SK-N-DZ (cell line): ENCODE results near the gene CREB5.

Experiments
- DNase-seq: peaks from one replicate; pipeline ENCODE4 v3.0.0-alpha.2; 2015; ENCODE audit warnings: low spot score

Gene CREB5

GRCh38 chr7:28643188-28643569 is 230.9 kb downstream of the CREB5 start:
- DNase-seq = no peak

- DNase-seq = no peak
These were observed 231.4 kb downstream of the CREB5 start for GRCh38 chr7:28643584-28644340.

GRCh38 chr7:28645866-28646265 is 233.5 kb downstream of the CREB5 start:
- DNase-seq = no peak

- DNase-seq = no peak
These were observed 234.2 kb downstream of the CREB5 start for GRCh38 chr7:28646376-28647075.

GRCh38 chr7:28647076-28647421 is 234.7 kb downstream of the CREB5 start:
- DNase-seq = no peak

DNA sequence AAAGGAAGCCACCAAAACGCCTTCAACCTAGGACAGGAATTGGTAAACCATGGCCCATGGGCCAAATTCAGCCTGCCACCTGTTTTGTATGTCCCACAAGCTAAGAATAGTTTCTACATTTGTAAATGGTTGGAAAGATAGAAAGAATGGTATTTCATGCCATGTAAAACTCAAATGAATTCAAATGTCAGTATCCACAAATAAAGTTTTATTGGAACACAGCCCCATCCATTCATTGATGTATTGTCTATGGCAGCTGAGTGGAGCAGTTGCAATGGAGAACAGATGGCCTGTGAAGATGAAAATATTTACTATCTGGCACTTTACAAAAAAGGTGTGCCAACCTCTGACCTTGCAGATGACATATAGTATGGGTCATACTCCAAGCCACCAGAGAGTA is 236.9 kb downstream of the CREB5 start:
- DNase-seq = no peak

DNA sequence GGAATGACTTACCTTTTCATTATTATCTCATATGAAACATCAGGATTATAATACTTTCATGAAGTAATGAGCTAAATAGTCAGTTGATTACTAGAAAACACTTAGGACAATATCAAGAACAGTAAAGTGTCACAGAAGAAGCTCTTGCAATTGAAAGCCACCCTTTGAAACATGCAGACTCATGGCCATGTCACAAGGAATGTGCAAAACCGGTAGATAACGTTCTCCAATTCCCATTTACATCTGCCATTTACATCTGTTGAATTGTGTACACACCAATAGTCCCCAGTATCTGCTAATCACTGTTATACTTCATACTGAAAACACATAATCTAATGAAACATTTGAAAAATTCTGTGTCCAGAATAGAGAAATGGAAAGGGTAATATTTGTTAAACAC is 237.5 kb downstream of the CREB5 start:
- DNase-seq = no peak

DNA sequence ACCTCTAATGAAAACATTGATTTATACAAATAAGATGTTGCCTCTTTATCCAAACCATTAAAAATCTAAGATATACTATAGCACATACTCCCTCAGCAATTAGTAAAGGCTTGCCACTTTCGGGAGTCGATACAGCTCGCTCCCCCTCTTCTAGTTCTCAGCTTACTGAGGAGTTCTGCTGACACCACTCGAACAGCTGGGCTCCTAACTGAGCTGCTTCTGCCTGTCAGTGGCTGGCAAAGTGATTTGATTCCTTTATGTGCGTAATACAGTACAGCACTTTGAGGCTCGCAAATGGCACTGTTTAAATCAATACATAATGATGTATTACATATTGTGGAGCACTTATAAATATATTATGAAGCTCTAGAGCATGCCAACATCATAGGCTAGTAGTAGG is 241.8 kb downstream of the CREB5 start:
- no peak for DNase-seq

- no peak for DNase-seq
These were observed 244.2 kb downstream of the CREB5 start for GRCh38 chr7:28656529-28656928.

DNA sequence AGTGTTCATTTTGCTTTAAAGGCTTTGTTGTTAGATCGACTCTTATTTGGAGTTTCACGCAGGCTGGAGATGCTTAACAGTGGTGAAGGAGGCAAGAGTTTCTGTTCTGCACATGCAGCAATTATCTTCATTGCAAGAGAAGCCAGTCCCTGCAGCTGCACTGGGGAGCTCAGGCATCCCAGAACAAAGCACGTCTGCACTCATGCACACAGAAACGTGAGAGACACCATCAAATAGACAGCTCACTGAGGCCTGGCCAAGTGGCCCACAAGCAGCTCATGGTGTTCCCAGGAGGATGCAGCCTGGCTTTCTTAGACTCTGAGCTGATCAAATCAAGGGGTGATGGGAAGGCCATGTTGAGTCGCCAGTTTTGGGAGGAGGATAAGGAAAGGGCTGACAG is 246.1 kb downstream of the CREB5 start:
- DNase-seq = peak; percentile 55

- no peak for DNase-seq
These were observed 247.8 kb downstream of the CREB5 start for GRCh38 chr7:28660132-28660531.

- DNase-seq = no peak
These were observed 249.7 kb downstream of the CREB5 start for GRCh38 chr7:28661826-28662595.

GRCh38 chr7:28666154-28666553 is 253.8 kb downstream of the CREB5 start:
- DNase-seq = no peak

- DNase-seq = no peak
These were observed 255.8 kb downstream of the CREB5 start for GRCh38 chr7:28668085-28668484.

- no peak for DNase-seq
These were observed 257.0 kb downstream of the CREB5 start for GRCh38 chr7:28669330-28669729.

GRCh38 chr7:28671526-28671925 is 259.2 kb downstream of the CREB5 start:
- no peak for DNase-seq

DNA sequence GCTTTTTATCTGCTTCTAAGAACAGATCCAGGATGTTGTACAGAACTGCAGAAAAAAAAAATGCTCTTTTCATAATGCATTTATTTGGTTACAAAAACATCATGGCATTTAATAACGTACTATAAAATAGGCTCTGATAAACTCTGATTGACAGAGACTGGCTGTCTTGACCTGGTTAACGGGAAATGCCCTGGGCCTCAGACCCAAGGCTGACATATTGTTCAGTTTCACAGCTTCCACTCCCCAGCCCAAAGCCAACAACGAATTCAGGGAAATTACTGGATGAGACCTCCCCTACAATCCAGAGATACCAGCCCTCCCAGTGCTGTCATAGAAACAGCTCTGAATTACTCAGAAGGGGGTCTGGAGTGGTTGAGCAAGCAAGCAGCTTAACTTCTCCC is 260.1 kb downstream of the CREB5 start:
- no peak for DNase-seq

- no peak for DNase-seq
These were observed 262.1 kb downstream of the CREB5 start for GRCh38 chr7:28674359-28674782.

- DNase-seq = no peak
These were observed 263.1 kb downstream of the CREB5 start for GRCh38 chr7:28675429-28675828.

GRCh38 chr7:28677668-28678067 is 265.4 kb downstream of the CREB5 start:
- DNase-seq = no peak

DNA sequence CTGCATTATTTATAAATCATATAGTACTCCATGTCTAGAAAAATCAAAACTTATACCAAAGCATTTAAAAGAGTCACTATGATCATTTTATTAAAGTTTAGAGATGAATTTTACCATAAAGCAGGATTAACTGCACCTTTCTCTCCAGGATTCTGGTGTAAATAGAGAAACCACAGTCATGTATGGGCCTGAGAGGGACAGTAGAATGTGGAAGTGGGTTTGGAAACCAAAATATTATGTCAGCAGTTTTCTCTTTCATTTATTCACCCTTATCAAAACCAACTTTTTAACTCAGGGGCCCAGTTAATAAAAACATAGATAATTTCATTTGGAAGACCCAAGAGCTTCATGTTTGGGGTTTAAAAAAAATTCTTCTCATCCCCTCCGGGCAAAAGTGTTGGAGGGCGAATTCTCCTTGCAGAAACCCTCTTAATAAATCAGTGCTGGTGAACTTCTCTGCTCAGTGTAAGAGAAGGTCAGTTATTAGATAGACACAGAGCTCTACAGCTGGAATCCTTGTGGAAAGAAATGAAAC is 266.2 kb downstream of the CREB5 start:
- DNase-seq = no peak

DNA sequence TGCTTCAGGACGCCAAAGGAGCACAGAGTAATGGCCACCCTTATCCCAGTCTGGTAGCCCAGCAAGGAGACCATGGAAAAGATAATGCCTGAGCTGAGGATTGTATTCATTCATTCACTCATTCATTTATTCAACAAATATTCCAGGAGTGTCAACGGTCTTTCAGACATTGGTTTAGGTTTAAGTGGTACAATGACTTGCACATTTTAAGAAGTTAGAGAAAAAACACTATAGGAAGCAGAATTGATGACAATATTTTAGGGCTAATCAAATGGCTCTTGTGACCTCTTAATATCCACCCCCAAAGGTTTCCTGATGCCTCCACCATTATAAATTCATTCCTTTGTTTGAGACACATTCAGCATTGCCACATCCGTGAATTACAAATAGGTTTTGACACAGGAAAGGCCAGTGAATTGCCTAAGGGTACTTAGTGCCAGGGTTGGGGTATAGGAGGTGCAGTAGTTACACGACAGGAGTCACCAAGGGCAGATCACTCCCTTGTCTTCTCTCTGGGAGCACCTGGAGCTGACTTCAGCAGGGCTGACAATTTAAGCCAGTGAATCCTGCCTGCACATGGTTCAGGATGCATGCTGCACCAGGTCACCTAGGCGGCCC is 269.5 kb downstream of the CREB5 start:
- no peak for DNase-seq
